ENCODE data around the gene LSMEM2. TPM values are rescaled to one million over a fixed set of nuclear protein-coding genes. Genes with fewer than 3 reads are reported as not detected.
"Not testable (repeated sequence)": the region's sequence is repeated elsewhere in the genome, so short reads cannot be mapped to it uniquely, and the experiment has no call there.

The LSMEM2 gene
- total RNA-seq, result not detected

GRCh38 chr3:50278880-50279224 lies at the start of gene LSMEM2:
Gene LSMEM2, plus strand, starts transcription at chr3:50279087. Its CDS starts 27 bp downstream, at chr3:50279114.
- no peak for ATAC-seq

GRCh38 chr3:50229490-50229889 lies 49.4 kb upstream of the LSMEM2 start:
- ATAC-seq, result no peak

GRCh38 chr3:50230104-50230793 lies 48.6 kb upstream of the LSMEM2 start:
- no peak for ATAC-seq

GRCh38 chr3:50230794-50231125 lies 48.1 kb upstream of the LSMEM2 start:
- ATAC-seq, result no peak

- ATAC-seq, result no peak
These were observed 47.3 kb upstream of the LSMEM2 start for GRCh38 chr3:50231581-50231980.

GRCh38 chr3:50232303-50232702 lies 46.6 kb upstream of the LSMEM2 start:
- no peak for ATAC-seq

GRCh38 chr3:50233176-50233575 lies 45.7 kb upstream of the LSMEM2 start:
- no peak for ATAC-seq

GRCh38 chr3:50235716-50236483 lies 43.0 kb upstream of the LSMEM2 start, which contains the start of gene GNAI2:
Gene GNAI2, plus strand, starts transcription at chr3:50236204. Its CDS starts 132 bp downstream, at chr3:50236336.
- ATAC-seq, result peak; percentile 91

- ATAC-seq, result no peak
These were observed 42.3 kb upstream of the LSMEM2 start for GRCh38 chr3:50236484-50237132.

- no peak for ATAC-seq
These were observed 41.7 kb upstream of the LSMEM2 start for GRCh38 chr3:50237133-50237651.

GRCh38 chr3:50237754-50238548 lies 40.9 kb upstream of the LSMEM2 start:
- peak; percentile 28 for ATAC-seq

GRCh38 chr3:50238549-50239026 lies 40.3 kb upstream of the LSMEM2 start:
- ATAC-seq, result peak; percentile 24

- ATAC-seq, result no peak
These were observed 39.2 kb upstream of the LSMEM2 start for GRCh38 chr3:50239649-50240048.

- ATAC-seq, result no peak
These were observed 37.7 kb upstream of the LSMEM2 start for GRCh38 chr3:50241163-50241562.

- ATAC-seq, result no peak
These were observed 37.0 kb upstream of the LSMEM2 start for GRCh38 chr3:50241713-50242380.

- no peak for ATAC-seq
These were observed 36.5 kb upstream of the LSMEM2 start for GRCh38 chr3:50242381-50242770.

- ATAC-seq, result peak; percentile 5
These were observed 35.9 kb upstream of the LSMEM2 start for GRCh38 chr3:50242851-50243542.

GRCh38 chr3:50243543-50243895 lies 35.4 kb upstream of the LSMEM2 start:
- no peak for ATAC-seq

GRCh38 chr3:50244813-50245212 lies 34.1 kb upstream of the LSMEM2 start:
- not testable (repeated sequence) for ATAC-seq

GRCh38 chr3:50245251-50245745 lies 33.6 kb upstream of the LSMEM2 start:
- no peak for ATAC-seq

All from esophagus mucosa (tissue), 1 donor.